GM19438 (cell line): ENCODE measurements around the gene SDF2L1.

ENCODE experiments used
- ATAC-seq: cut with Tn5 transposase; IDR thresholded peaks from one replicate; pipeline ENCODE4 v1.9.1; 2021; ENCODE audit warnings: low read depth; ENCODE audit not compliant: unreplicated experiment

Gene SDF2L1

DNA sequence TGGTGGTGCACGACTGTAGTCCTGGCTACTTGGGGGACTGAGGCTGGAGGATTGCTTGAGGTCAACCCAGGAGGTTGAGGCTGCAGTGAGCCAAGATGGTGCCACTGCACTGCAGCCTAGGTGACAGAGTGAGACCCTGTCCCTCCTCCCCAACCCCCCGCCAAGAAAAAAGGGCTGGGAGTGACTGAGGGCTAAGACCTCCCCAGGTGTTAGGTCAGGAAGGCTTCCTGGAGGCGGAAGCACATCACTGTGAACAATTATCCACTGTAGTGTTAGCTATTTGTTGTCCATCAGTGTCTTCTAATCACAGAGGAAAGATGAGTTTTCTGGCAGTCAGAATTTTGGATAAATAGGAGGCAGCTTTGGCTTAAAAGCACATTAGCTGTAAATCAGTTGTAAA, 21.1 kb upstream of the SDF2L1 start:
- ATAC-seq: no peak

DNA sequence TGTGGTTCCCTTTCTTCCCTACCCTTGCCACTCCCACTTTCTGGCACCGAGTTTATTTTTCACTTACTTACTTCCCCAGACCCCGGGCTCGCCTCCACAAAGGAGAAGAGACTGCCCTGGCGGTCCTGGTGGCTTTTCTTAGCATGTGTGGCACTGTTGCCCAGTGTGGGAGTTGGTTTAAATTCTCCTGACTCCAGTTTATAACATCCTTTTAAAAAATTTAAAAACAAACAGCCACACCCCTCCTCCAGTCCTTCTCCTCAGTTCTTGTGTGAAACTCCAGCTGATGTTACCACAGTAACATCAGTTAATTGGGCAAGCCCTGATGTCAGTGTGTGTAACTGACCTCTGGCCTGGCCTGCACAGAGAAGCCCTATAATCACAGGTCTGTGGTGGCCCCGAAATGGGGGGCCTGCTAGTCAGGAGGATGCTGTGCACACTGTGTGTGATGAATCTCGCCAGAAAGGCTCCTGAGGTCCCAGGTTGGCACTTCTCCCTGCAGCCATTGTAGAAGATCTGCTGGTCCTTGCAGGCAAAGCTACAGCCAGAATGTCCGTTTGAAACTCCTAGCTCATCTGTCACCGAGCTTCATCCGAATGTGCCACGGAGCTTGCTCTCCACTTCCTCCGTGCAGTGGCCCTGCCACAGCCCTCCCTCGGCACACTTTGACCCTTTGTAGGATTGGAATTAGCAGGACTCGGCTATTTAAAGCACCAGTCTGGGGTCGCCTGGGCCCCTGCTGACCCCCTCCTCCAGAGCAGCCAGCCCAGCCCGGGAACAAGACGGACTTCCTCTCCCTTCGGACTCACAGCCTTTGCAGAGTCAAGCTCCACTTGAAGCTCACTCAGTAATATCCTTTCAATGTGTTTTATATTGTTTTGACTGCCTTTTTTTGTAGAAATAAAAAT, 19.8 kb upstream of the SDF2L1 start:
- ATAC-seq: no peak

DNA sequence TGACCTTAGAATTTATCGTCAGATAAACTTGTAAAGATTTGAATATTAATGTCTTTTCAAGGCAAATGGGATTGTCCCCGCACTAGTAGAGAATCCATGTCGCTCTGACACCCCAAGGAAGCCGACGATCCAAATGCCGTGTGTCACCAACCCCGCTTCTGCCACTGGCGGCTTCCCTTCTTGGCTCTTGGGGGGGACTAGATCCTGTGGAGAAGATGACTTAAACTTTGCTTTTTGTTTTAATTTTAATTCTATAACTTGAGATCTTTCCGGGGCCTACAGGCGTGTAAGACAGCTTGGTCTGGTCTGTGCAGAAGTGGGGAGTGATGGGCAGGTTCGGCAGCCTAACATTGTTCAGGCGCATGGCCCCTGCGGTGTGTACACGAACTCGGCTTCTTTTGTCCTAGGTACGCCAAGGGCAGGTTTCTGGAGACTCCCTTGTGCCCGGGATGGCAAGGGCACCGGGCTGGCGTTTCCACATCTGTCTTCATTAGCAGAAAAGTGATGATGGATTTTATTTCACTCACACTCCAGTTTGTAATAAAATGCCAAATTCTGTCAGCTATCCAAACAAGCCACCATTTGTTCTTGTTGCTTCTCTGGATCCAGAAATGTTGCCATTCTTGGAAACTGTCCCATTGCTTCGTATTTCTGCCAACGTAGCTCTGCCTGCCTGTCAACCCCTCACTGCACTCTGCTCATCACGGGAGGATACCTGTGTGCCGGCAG, 19.0 kb upstream of the SDF2L1 start:
- ATAC-seq: no peak

DNA sequence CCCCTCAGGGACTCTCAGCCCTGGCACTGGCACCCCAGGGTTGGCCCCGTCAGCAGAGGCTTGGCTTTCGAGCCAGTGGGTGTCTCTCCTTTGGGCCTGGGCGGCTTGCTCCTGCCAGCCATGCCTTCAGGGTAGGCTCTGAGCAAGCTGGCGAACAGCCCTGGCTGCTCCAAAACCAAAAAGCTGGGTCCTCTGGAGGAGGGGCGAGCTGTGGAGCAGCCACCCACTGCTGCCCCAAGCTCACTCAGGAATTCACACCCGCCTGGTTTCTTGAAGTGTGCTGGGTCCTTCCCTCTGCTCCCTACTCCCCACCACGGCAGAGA, 18.5 kb upstream of the SDF2L1 start:
- no peak for ATAC-seq

DNA sequence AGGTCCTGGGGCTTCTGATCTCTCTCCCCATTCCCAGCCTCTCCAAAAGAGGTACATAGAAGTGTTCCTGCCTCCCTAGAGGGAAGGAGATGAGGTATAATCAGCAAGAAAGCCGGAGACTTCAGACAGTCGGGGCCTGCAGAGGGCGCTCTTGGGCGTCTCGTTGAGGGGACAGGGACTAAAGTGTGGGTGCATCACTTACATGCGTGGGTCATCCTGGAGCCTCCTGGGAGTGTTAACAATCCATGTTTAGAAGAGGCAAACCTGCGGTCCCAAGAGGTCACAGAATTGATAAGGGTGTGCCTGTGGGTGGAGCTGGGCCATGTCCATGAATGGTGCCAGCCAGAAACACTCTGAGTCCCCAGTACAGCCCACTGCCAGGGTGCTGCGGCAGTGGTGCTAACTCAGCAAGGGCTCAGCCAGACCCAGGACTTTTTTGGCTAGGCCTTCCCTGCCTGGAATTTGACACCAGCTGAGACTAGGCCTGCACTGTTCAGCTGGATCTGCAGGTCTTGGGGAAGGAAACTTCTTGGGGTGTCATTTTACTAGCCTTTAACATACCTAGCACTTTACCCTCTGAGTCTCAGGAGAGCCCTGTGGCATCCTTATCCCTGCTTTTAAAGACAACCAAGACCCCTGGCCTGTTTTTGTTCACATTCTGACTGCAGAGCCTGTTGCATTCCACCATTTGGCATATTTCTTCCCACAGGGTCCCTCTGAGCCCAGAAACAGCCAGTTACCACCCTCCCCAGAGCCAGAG, 17.8 kb upstream of the SDF2L1 start:
- ATAC-seq: no peak

DNA sequence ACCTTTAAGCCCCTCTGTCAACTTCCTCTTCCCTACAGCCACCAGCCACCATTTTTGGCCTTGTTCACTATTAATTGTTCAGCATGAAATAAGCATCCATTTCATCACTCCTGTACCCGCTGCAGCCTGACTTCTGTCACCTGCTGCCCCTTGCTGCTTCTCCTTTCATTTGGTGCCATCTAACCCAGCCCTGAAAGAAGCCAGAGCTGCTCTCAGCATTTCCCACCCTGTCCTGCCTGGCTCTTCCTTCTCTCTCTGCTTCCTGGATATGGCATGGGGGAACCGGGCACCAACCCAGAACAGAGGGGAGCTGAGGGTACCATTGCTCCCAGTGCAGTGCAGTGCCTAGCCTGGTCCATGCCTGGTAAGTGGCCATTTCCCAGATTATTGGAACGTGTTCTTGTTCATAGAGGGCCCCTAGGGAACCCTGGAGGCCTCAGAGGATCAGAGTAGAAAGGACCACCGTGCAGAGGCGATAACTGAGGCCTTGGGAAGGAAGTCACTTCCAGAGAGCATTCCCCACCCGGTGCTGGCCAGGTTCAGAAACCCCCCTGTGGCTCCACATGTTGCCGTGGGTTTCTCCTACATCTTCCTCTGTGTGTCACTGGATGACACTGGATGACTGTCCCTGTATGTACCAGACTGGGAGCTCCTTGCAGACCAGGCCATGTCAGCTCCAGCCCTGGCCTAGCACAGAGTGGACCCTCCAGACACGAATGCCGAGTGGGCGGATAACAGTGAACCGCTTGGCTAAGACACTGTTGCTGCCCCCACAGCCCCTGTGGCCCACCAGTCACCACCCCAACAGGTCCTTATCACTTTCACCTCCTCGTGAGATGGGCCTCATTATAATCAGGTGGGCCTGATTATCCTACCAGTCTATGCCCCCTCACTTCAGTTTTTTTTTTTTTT, 17.0 kb upstream of the SDF2L1 start:
- no peak for ATAC-seq

DNA sequence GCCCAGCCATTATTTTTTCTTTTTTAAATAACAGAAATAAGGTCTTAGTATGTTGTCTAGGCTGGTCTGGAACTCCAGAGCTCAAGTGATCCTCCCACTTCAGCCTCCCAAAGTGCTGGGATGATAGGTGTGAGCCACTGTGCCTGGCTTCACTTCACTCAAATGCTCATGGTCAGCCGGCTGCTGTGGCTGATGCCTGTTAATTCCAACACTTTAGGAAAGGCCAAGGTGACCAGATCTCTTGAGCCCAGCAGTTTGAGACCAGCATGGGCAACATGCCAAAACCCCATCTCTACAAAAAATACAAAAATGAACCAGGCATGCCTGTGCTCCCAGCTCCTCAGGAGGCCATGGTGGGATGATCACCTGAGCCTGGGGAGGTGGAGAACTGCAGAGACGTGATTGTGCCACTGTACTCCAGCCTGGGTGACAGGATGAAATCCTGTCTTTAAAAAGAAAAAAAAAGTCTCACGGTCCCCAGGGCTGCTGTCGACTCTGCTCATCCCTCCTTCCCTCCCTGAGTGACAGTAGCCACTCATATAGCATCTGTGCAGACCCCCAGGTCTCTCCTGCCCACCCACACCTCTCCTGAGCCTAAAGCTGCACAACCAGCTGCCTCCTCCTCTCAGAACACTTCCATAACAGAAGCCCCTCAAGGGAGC, 15.9 kb upstream of the SDF2L1 start:
- ATAC-seq: no peak

DNA sequence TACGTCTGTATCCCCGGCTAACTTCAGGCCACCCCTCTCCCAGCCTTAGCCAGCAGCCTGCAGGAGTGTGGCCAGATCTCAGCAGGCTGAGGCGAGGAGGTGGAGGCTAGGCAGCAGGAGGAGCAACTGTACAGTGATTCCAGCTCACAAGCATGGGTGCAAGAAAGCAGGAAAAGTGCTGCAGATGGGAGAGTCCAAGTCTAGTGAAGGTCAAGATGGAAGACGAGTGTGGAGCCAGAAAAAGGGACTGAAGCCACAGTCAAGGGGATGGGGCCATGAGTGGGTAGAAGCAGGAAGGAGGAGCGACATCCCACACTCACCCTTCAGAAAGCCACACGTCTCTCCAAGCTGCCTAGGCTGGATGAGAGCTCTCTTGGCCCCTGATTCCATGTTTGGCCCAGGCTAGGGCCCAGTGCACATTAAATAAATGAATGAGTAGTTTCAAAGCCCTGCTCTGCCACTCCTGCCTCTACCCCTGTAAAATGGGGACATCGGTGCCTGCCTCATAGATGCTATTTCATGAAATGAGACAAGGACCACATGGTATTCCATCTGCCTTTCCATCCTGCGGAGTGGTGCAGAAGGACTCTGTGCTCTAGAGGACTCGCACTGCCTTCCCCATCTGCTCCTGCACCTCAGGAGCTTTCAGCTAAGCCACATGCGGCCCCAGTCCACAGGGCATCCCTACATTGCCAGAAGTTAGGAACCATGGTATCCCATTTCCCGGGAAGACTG, 15.2 kb upstream of the SDF2L1 start:
- ATAC-seq: no peak

DNA sequence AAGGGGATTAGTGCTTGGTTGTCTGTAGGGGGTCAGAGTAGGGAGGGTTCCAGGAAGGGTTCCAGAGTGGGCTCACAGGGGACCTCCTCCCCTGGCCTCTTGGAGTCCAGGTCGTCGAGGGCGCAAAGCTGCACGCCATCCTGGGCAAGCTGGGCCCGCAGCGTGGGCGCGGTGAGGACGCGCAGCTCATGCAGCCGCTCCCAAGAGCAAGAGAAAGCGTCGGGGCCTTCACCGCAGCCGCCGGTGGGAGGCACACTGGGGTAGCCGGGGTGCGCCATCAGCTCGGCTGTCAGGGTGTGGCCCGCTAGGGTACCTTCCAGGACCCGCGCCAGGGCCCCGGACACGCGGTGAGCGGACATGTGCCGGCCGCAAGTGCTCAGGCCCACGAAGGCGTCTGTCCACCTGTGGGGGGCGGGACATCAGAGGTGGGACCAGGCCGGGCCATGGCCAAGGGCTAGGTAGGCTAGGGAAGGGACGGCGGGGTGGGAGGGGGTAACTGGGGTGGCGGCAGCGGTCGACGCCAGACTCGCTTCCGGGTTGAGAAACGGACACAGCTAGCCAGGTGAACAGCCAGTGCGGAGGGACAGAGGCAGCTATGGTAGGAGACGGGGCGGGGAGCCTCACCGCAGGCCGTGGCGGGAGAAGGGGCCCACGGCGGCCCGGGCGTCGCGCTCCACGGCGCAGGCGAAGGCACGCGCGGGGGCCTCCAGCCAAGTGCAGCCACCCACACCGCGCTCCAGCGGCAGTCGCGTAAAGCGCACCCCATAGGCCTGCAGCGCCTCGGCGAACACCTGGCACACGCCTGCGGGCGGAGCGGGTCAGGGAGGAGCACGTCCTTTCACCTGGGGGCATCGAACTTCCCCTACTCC, 13.5 kb upstream of the SDF2L1 start:
- no peak for ATAC-seq

DNA sequence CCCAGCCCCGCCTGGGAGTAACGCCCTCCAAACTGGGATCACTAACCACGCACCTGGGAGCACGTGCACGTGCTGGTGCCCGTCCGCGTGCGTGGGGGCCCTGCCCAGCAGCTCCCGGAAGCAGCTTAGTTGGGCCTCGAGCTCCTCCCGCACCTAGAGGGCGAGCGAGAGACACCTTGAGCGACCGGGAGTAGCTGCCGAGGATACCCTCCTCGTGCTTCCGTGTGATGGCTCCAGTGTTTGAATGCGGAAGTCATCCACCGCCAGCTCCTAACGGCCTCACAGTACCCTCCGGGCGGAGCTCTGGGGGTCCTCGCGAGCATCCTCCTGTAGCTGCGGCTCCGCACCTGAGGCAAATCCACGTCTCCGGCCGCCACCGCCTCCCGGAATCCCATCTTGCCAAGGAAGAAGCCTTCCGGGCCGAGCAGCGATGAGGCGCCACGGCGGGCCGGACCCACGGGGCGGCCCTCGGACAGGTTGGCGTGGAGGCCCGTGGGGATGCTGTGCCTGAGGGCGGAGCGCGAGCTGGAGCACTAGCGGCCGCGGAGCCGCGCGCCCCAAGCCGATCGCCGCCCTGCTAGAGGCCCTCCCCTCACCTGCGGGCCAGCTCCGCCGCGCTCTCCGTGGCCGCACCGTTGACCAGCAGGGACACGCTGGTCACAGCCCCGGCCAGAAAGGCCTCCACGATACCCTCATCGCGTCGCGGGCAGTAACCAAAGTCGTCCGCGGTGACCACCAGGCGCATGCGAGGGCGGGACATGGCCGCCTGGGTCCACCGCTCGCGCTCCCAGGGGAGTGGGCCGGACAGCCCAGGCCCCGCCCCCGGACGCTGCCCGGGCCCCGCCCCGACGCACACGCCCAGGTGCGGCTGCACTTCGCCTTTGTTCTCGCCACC, 12.6 kb upstream of the SDF2L1 start, which contains the start of gene YDJC:
Gene YDJC (minus strand): TSS at position 768 of the 895 bp plus-strand sequence. CDS start 8 bp downstream, at position 760.
- ATAC-seq: peak; percentile 71

DNA sequence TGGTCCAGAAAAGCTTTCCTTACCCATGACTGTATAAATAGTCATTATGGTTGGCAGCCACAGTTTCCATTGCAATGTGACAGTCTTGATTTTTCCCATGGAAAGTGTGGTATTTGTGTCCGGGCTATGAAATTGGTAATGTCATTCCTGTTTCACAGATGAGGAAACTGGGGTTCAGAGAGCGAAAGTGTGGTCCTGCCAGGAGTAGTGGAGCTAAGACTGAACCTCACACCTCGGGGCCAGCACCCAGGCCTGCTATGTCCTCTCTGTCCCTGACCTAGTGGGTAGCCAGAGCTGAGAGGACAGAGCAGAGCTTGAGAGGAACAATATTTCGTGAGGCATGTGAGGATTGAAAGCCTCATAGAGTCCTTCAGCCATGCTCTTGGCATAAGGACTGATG, 11.1 kb upstream of the SDF2L1 start:
- no peak for ATAC-seq

DNA sequence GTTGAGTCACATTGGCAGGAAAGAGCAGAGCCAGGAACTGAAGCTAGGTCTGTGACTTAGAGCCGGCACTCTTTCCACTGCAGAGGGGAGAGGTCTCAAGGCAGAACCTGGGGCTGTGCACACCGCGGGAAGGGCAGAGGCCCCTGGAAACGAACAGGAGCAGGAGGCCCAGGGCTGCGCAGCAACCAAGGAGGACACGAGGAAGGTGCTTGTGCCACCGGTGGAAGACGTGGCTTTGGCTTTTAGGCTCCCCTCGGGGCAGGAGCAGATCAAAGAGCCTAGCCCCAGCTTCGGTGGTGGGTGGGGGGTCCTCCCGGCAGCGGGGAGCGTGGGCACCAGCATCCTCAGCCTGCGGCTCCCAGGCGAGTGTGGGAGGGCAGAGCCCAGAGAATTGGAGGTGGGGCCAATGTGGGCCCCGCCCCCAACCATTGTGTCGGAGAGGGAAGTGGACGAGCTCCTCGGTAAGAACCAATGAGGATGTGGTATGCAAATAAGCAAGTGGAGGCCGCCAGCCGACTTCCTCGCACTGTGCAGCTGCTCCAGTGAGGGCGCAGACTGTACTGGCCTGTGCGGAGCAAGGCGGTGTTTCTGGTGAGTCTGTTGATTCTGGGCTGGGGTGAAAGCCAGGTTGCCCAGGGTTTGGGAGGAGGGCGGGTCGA, 9.7 kb upstream of the SDF2L1 start, which contains the start of gene CCDC116:
Gene CCDC116 (plus strand): TSS at position 524 of the 659 bp plus-strand sequence. CDS start 422 bp downstream, outside the sequence.
- no peak for ATAC-seq

DNA sequence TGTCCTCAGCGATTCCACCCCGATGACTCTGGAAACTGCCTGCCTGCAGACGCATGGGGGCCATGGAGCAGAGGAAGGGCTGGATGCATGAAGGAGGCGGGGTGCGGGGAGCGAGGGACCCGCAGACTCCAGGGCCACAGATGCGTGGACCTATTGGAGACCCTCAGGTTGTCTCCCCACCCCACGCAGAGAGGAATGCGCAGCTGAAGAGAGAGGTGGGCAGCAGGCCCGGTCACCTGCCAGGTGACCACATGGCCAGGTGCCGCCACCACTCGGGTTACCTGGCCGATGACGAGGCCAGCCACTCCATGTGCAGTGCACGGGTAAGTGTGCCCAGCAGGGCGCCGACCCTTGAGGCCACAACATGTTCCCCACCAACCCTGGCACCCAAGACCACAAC, 9.2 kb upstream of the SDF2L1 start:
- ATAC-seq: no peak

DNA sequence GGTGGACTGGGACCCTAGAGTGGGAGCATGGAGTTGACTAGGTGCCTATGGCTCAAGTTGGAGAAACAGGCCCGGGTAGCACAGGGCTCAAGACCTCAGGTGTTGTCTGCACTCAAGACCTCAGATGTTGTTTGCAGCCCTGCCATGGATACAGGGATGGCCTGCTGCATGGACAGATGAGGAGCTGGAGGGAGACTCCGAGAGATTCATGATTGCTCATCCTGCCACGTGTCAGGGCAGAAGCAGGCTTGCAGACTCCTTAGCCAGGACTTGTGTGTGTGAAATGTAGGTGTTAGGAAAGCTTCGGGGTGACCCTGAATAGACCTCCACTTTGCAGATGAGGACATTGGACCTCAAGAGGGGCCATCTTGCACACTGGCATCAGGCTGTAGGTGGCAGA, 8.6 kb upstream of the SDF2L1 start:
- no peak for ATAC-seq

DNA sequence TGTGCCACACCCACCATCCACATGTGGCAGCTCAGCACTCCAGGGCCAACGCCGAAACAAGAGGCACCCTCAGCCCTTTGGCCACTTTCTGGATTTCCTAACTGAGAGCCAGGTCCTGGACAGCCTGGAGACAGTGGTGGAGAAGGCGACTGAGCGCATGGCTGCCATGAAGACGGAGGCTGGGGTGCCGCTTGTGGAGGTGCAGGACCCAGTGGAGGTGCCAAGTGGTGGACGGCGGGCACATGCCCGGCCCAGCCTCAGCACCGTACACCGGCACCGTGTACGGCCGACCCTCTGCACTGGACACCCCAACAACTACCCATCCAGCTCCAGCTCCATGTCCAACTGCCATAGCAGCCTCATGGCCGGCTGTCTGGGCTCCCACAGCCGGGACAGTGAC, 8.0 kb upstream of the SDF2L1 start:
- no peak for ATAC-seq

DNA sequence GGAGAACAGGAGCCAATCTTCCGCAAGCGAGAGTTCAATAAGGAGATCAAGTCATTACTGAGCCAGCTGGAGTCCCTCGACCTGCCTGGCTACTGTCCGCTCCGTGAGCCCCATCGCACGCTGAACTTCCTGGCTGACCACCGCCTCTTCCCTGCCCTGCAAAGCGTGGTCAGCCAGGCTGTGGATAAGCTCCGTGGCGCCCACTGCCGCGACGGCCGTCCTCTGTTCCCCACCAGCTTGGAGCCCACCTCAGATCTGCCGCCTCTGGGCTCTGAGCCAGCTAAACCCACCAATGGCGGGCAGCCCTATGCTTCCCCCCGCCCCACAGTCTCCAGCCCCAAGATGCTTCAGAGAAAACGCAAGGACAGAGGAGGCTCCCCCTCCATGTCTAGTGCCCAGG, 7.3 kb upstream of the SDF2L1 start:
- no peak for ATAC-seq
